K562 (cell line): ENCODE measurements around the gene VILL. TPM values are rescaled to one million over a fixed set of nuclear protein-coding genes. Genes with fewer than 3 reads are reported as not detected.

Experiments used
- ATF7 ChIP-seq: fragments of 450-650 bp; IDR thresholded peaks from 2 replicates; pipeline ENCODE4 v1.7.1; 2014; ENCODE audit warnings: mild to moderate bottlenecking, moderate library complexity
- CBX1 ChIP-seq: sonication (generic); IDR thresholded peaks from 2 replicates; pipeline ENCODE4 v1.6.1; 2016; ENCODE audit warnings: antibody characterized with exemption, low read depth, mild to moderate bottlenecking
- CBX3 ChIP-seq, 2 experiments: IDR thresholded peaks; 1 replicate in 1 of 2; 2 replicates in 1 of 2; pipeline ENCODE4 v1.6.1; 2012; ENCODE audit warnings: inconsistent platforms in 2 of 2, low read length in 2 of 2, borderline replicate concordance in 1 of 2, control low read depth in 1 of 2
- CREB1 ChIP-seq, 2 experiments: sonication (generic) in 1 of 2; formaldehyde crosslinking in 1 of 2; IDR thresholded peaks; 2 replicates each; pipeline versions ENCODE4 v1.6.1 to v1.8.0; 2012 to 2022; ENCODE audit warnings: inconsistent platforms in 1 of 2, mild to moderate bottlenecking in 1 of 2, missing genetic modification reagents in 1 of 2, moderate library complexity in 1 of 2
- E2F4 ChIP-seq: sonication (generic); formaldehyde crosslinking; IDR thresholded peaks from 2 replicates; pipeline ENCODE4 v1.8.0; 2022; ENCODE audit warnings: mild to moderate bottlenecking, low read depth, missing genetic modification reagents
- FOXJ2 ChIP-seq: fragments of 200-800 bp; sonication (Bioruptor generic); IDR thresholded peaks from 2 replicates; pipeline ENCODE4 v1.6.1; 2016; ENCODE audit warnings: missing genetic modification characterization, missing compliant biosample characterization
- HOXB6 ChIP-seq: fragments of 250-450 bp; sonication (Bioruptor Pico); IDR thresholded peaks from 2 replicates; pipeline ENCODE4 v1.5.1; 2022; ENCODE audit warnings: mild to moderate bottlenecking, borderline replicate concordance
- IRF9 ChIP-seq: fragments of 450-650 bp; IDR thresholded peaks from 2 replicates; pipeline ENCODE4 v1.6.1; 2016; ENCODE audit warnings: missing biosample characterization, missing genetic modification characterization
- MCM3 ChIP-seq: fragments of 450-650 bp; IDR thresholded peaks from 2 replicates; pipeline ENCODE4 v1.6.1; 2016
- MCM7 ChIP-seq, 2 experiments: fragments of 450-650 bp; IDR thresholded peaks; 2 replicates each; pipeline ENCODE4 v1.6.1; 2016 to 2018
- MXI1 ChIP-seq: IDR thresholded peaks from 2 replicates; pipeline ENCODE4 v1.6.1; 2011; ENCODE audit warnings: low read depth, mild to moderate bottlenecking, improper control_type of control experiment, low read length
- OTX1 ChIP-seq: fragments of 450-650 bp; formaldehyde crosslinking; IDR thresholded peaks from 2 replicates; pipeline ENCODE4 v1.4.0; 2022; ENCODE audit warnings: mild to moderate bottlenecking
- RBFOX2 ChIP-seq: fragments of 200-400 bp; formaldehyde crosslinking; IDR thresholded peaks from 2 replicates; pipeline ENCODE4 v1.6.1; 2017; ENCODE audit warnings: low read depth, mild to moderate bottlenecking, low read length, moderate library complexity
- RFX7 ChIP-seq: fragments of 250-450 bp; sonication (Bioruptor Pico); IDR thresholded peaks from 2 replicates; pipeline ENCODE4 v1.5.1; 2021; ENCODE audit warnings: mild to moderate bottlenecking
- RNF219 ChIP-seq: fragments of 250-450 bp; sonication (Bioruptor Pico); IDR thresholded peaks from 2 replicates; pipeline ENCODE4 v1.5.0; 2022; ENCODE audit warnings: mild to moderate bottlenecking
- RUNX1 ChIP-seq: sonication (generic); IDR thresholded peaks from 2 replicates; pipeline ENCODE4 v1.6.1; 2016; ENCODE audit warnings: antibody characterized with exemption, low read depth
- SOX6 ChIP-seq: fragments of 450-650 bp; IDR thresholded peaks from 2 replicates; pipeline ENCODE4 v1.6.1; 2014; ENCODE audit warnings: mild to moderate bottlenecking
- TAF15 ChIP-seq: fragments of 200-400 bp; formaldehyde crosslinking; IDR thresholded peaks from 2 replicates; pipeline ENCODE4 v1.6.1; 2017; ENCODE audit warnings: mild to moderate bottlenecking, low read depth, low read length, moderate library complexity
- TAL1 ChIP-seq: fragments of 450-650 bp; IDR thresholded peaks from 2 replicates; pipeline ENCODE4 v1.6.1; 2016; ENCODE audit warnings: mild to moderate bottlenecking
- USF1 ChIP-seq: sonication (generic); formaldehyde crosslinking; IDR thresholded peaks from 2 replicates; pipeline ENCODE4 v1.9.0; 2022; ENCODE audit warnings: mild to moderate bottlenecking, missing genetic modification reagents
- XRCC4 ChIP-seq: IDR thresholded peaks from one replicate; pipeline ENCODE4 v1.6.1; 2011; ENCODE audit not compliant: insufficient read depth, insufficient read length; ENCODE audit errors: extremely low read depth
- ZBTB7A ChIP-seq: IDR thresholded peaks from 2 replicates; pipeline ENCODE4 v1.6.1; 2011; ENCODE audit warnings: low read depth, mild to moderate bottlenecking, low read length, moderate library complexity, borderline replicate concordance; ENCODE audit not compliant: control insufficient read depth
- ZNF324 ChIP-seq: fragments of 250-450 bp; sonication (Bioruptor Pico); IDR thresholded peaks from 2 replicates; pipeline ENCODE4 v1.4.0; 2020; ENCODE audit warnings: mild to moderate bottlenecking
- polyA plus RNA-seq, 8 experiments: library from polyadenylated mRNA; depleted of rRNA in 4 of 8; stranded (reverse) in 5 of 8; unstranded in 3 of 8; fragments of >200 nt; fragmentation: Nextera tagmentation in 2 of 8; fragmentation: Illumina TruSeq in 1 of 8; extraction: Ambion mirVana in 2 of 8; extraction: Trizol in 1 of 8; gene quantifications; 2 replicates each; pipeline versions ENCODE4 v1.2.1 to v1.2.3, GENCODE V29; 2011 to 2014; ENCODE audit warnings: inconsistent platforms in 1 of 8, missing spikeins in 1 of 8
- total RNA-seq, 7 experiments: library from RNA; depleted of rRNA in 6 of 7; stranded (reverse); fragments of >200 nt in 6 of 7; fragmentation: Illumina TruSeq in 2 of 7; extraction: Trizol in 2 of 7; gene quantifications; 2 replicates each; pipeline versions ENCODE4 v1.2.1 to v1.2.3, GENCODE V29; 2011 to 2021; ENCODE audit warnings: low replicate concordance in 1 of 7

The VILL gene
- total and polyA plus RNA-seq, 9 of the 15 experiments (the other 6 are each of a cell fraction or from before 2014, with no cell fraction given) = 0.11 to 16.0 (median 8.8) TPM

- TF ChIP-seq RNF219 (CRISPR knock-in tag) = no peak
- no peak for TF ChIP-seq ZNF324 (CRISPR knock-in tag)
- no peak for TF ChIP-seq HOXB6 (CRISPR knock-in tag)
- TF ChIP-seq OTX1 = no peak; the same call in none of the 2 replicates
- peak; percentile 71 for TF ChIP-seq ZBTB7A
- TF ChIP-seq SOX6 = peak; percentile 68
- TF ChIP-seq TAF15 = no peak
- no peak for TF ChIP-seq MCM3
- TF ChIP-seq E2F4 (CRISPR knock-in tag) = peak; percentile 81; the same call in 1 of the 2 replicates
- no peak for TF ChIP-seq MCM7 (IDR thresholded peaks at IDR 0.05)
- peak; percentile 100 for TF ChIP-seq RBFOX2
- TF ChIP-seq MXI1 = 0 out of 2 replicates have a peak, but pooled peaks have one; percentile 34
- TF ChIP-seq CREB1 (IDR thresholded peaks at IDR 0.05) = peak; percentile 55
- TF ChIP-seq CREB1 (CRISPR knock-in tag; IDR thresholded peaks at IDR 0.05) = peak; percentile 75
- no peak for TF ChIP-seq RUNX1
- TF ChIP-seq CBX1 = peak; percentile 94
- TF ChIP-seq FOXJ2 = 0 out of 2 replicates have a peak, but pooled peaks have one; percentile 6
- TF ChIP-seq CBX3 (IDR thresholded peaks at IDR 0.05; ENCODE audit: borderline replicate concordance in 1 of 2, low read length in 2 of 2) = peak in 1 of 2 experiments; percentile 76; a peak in 2 of 3 replicates
- peak; percentile 72 for TF ChIP-seq USF1
- peak; percentile 89 for TF ChIP-seq ATF7
- TF ChIP-seq IRF9 (tag) = 0 out of 2 replicates have a peak, but pooled peaks have one; percentile 48
- no peak for TF ChIP-seq RFX7
- TF ChIP-seq XRCC4 = no peak
- TF ChIP-seq TAL1 = no peak
These were observed 3.4 kb downstream of the VILL start (continued) for GRCh38 chr3:37993820-37994638.
